HG02763 (cell line): ENCODE results near the gene SLC22A2.
"Not testable (repeated sequence)": the region's sequence is repeated elsewhere in the genome, so short reads cannot be mapped to it uniquely, and the experiment has no call there.

Experiments
- ATAC-seq: cut with Tn5 transposase; IDR thresholded peaks from one replicate; pipeline ENCODE4 v1.9.1; 2021; ENCODE audit warnings: mild to moderate bottlenecking, moderate library complexity; ENCODE audit not compliant: unreplicated experiment

SLC22A2 gene

GRCh38 chr6:160252073-160252813 lies 6.4 kb downstream of the SLC22A2 start:
- no peak for ATAC-seq

- ATAC-seq, result no peak
Observed at GRCh38 chr6:160249671-160250070, 8.9 kb downstream of the SLC22A2 start.

GRCh38 chr6:160248538-160248937 lies 10.1 kb downstream of the SLC22A2 start:
- no peak for ATAC-seq

- ATAC-seq, result no peak
Observed at GRCh38 chr6:160247457-160247883, 11.2 kb downstream of the SLC22A2 start.

- ATAC-seq, result no peak
Observed at GRCh38 chr6:160240691-160241084, 17.9 kb downstream of the SLC22A2 start.

GRCh38 chr6:160239929-160240690 lies 18.5 kb downstream of the SLC22A2 start:
- ATAC-seq, result no peak

GRCh38 chr6:160238761-160239751 lies 19.6 kb downstream of the SLC22A2 start:
- no peak for ATAC-seq

GRCh38 chr6:160238278-160238711 lies 20.3 kb downstream of the SLC22A2 start:
- no peak for ATAC-seq

GRCh38 chr6:160237597-160238275 lies 20.9 kb downstream of the SLC22A2 start:
- ATAC-seq, result not testable (repeated sequence)

GRCh38 chr6:160236235-160236872 lies 22.3 kb downstream of the SLC22A2 start:
- not testable (repeated sequence) for ATAC-seq

- ATAC-seq, result not testable (repeated sequence)
Observed at GRCh38 chr6:160233950-160234640, 24.5 kb downstream of the SLC22A2 start.

- no peak for ATAC-seq
Observed at GRCh38 chr6:160227769-160228161, 30.9 kb downstream of the SLC22A2 start.

- no peak for ATAC-seq
Observed at GRCh38 chr6:160227038-160227768, 31.4 kb downstream of the SLC22A2 start.

- ATAC-seq, result no peak
Observed at GRCh38 chr6:160226118-160226591, 32.5 kb downstream of the SLC22A2 start.

- ATAC-seq, result no peak
Observed at GRCh38 chr6:160224639-160225237, 33.9 kb downstream of the SLC22A2 start.

GRCh38 chr6:160222491-160222890 lies 36.1 kb downstream of the SLC22A2 start:
- ATAC-seq, result no peak

- ATAC-seq, result no peak
Observed at GRCh38 chr6:160221918-160222317, 36.7 kb downstream of the SLC22A2 start.

- no peak for ATAC-seq
Observed at GRCh38 chr6:160221423-160221822, 37.2 kb downstream of the SLC22A2 start.
